H1 (cell line): ENCODE data around the gene OR7G2. TPM values are rescaled to one million over a fixed set of nuclear protein-coding genes. Genes with fewer than 3 reads are reported as not detected.

Experiments used
- CTCF ChIA-PET: fragments of 300-600 bp; sonication (Branson Sonifier 250); formaldehyde crosslinking; loops from one replicate; lab custom pipeline; 2021; ENCODE audit not compliant: partially characterized antibody; lab: Charles Lee
- POLR2A ChIA-PET: fragments of 300-600 bp; sonication (Branson Sonifier 250); formaldehyde crosslinking; loops from one replicate; lab custom pipeline; 2021; ENCODE audit warnings: inconsistent platforms; ENCODE audit not compliant: partially characterized antibody; lab: Charles Lee
- DNase-seq, 2 experiments: peaks; one replicate each; pipeline versions ENCODE4 v3.0.0 to v3.0.0-alpha.2; 2010 to 2022; ENCODE audit warnings: low spot score in 2 of 2, low read depth in 1 of 2, mixed read lengths in 1 of 2
- FAIRE-seq: peaks from 2 replicates; lab custom pipeline; 2011; peaks lifted over from hg19 to GRCh38; lab: Jason Lieb, UNC
- H2AFZ ChIP-seq: 2 replicates; pipeline ENCODE4 v1.8.1; 2012; ENCODE audit warnings: low read length, inconsistent platforms
- H2AK5ac ChIP-seq: 2 replicates; pipeline ENCODE4 v1.6.1; 2013; ENCODE audit warnings: low read depth, low read length
- H2BK120ac ChIP-seq: replicated peaks from 2 replicates; pipeline ENCODE3; 2013; ENCODE audit warnings: low read depth, low read length, inconsistent platforms
- H2BK12ac ChIP-seq: 2 replicates; pipeline ENCODE4 v1.6.1; 2013; ENCODE audit warnings: low read depth, low read length
- H2BK15ac ChIP-seq: 2 replicates; pipeline ENCODE4 v1.6.1; 2013; ENCODE audit warnings: low read length
- H2BK20ac ChIP-seq: 2 replicates; pipeline ENCODE4 v1.6.1; 2013; ENCODE audit warnings: low read length
- H2BK5ac ChIP-seq: 2 replicates; pipeline ENCODE4 v1.6.1; 2013; ENCODE audit warnings: low read depth, low read length
- H3K14ac ChIP-seq: 2 replicates; pipeline ENCODE4 v1.6.1; 2013; ENCODE audit warnings: inconsistent platforms; ENCODE audit not compliant: insufficient read length
- H3K18ac ChIP-seq: 2 replicates; pipeline ENCODE4 v1.6.1; 2013; ENCODE audit warnings: low read length; ENCODE audit errors: extremely low read depth
- H3K23ac ChIP-seq: 2 replicates; pipeline ENCODE4 v1.6.1; 2013; ENCODE audit warnings: inconsistent platforms; ENCODE audit not compliant: insufficient read length
- H3K23me2 ChIP-seq: 2 replicates; pipeline ENCODE4 v1.6.1; 2013; ENCODE audit warnings: low read depth, low read length
- H3K27ac ChIP-seq: 2 replicates; pipeline ENCODE4 v1.6.1; 2011; ENCODE audit warnings: low read depth, low read length, inconsistent platforms
- H3K27me3 ChIP-seq, 4 experiments: replicated peaks in 1 of 4; 1 replicate in 1 of 4; 2 replicates in 3 of 4; pipeline versions ENCODE4 v1.6.1 to v1.8.1; 2011 to 2013; ENCODE audit warnings: low read length in 3 of 4, mild to moderate bottlenecking in 3 of 4, inconsistent platforms in 2 of 4, mixed read lengths in 2 of 4, moderate library complexity in 1 of 4; ENCODE audit not compliant: control insufficient read depth in 3 of 4, insufficient read depth in 3 of 4; ENCODE audit errors: extremely low read depth in 1 of 4
- H3K36me3 ChIP-seq, 4 experiments: 2 replicates each; pipeline versions ENCODE4 v1.6.1 to v1.8.1; 2011 to 2013; ENCODE audit warnings: mild to moderate bottlenecking in 4 of 4, low read length in 3 of 4, moderate library complexity in 2 of 4, control low read depth in 1 of 4, inconsistent platforms in 1 of 4; ENCODE audit not compliant: insufficient read depth in 4 of 4, control insufficient read depth in 2 of 4
- H3K4ac ChIP-seq: replicated peaks from 2 replicates; pipeline ENCODE3; 2013; ENCODE audit warnings: low read length, low read depth, mixed read lengths, inconsistent platforms; ENCODE audit not compliant: insufficient read length
- H3K4me1 ChIP-seq, 4 experiments: replicated peaks in 1 of 4; 1 replicate in 1 of 4; 2 replicates in 3 of 4; pipeline versions ENCODE4 v1.6.1 to v1.8.1; 2011 to 2013; ENCODE audit warnings: low read length in 3 of 4, inconsistent platforms in 2 of 4, mixed read lengths in 1 of 4; ENCODE audit not compliant: insufficient read depth in 4 of 4, control insufficient read depth in 3 of 4
- H3K4me2 ChIP-seq, 2 experiments: 2 replicates each; pipeline versions ENCODE4 v1.6.1 to v1.8.1; 2011 to 2013; ENCODE audit warnings: low read depth in 2 of 2, low read length in 2 of 2, control low read depth in 1 of 2, inconsistent platforms in 1 of 2, mild to moderate bottlenecking in 1 of 2; ENCODE audit not compliant: insufficient read depth in 1 of 2
- H3K4me3 ChIP-seq, 4 experiments: fragments of 200-600, 300-600 bp in 1 of 4; sonication (generic), shearing (Covaris generic), sonication (Bioruptor Twin) in 1 of 4; 2 replicates each; pipeline versions ENCODE4 v1.5.1 to v1.8.1; 2011 to 2016; ENCODE audit warnings: low read length in 4 of 4, low read depth in 3 of 4, control low read depth in 2 of 4, inconsistent platforms in 2 of 4, mild to moderate bottlenecking in 2 of 4, mixed read lengths in 1 of 4, moderate library complexity in 1 of 4; ENCODE audit not compliant: insufficient read depth in 2 of 4; ENCODE audit errors: extremely low read depth in 1 of 4
- H3K56ac ChIP-seq: replicated peaks from 2 replicates; pipeline ENCODE3; 2013; ENCODE audit warnings: low read depth, mild to moderate bottlenecking, mixed read lengths, low read length, inconsistent platforms; ENCODE audit not compliant: insufficient read length
- H3K79me1 ChIP-seq: 2 replicates; pipeline ENCODE4 v1.6.1; 2013; ENCODE audit warnings: low read depth, low read length, control low read depth
- H3K79me2 ChIP-seq, 2 experiments: 2 replicates each; pipeline versions ENCODE4 v1.6.1 to v1.8.1; 2012 to 2013; ENCODE audit warnings: low read length in 2 of 2, mild to moderate bottlenecking in 2 of 2, inconsistent platforms in 1 of 2; ENCODE audit not compliant: insufficient read depth in 2 of 2, control insufficient read depth in 1 of 2
- H3K9ac ChIP-seq, 4 experiments: replicated peaks in 1 of 4; 1 replicate in 1 of 4; 2 replicates in 3 of 4; pipeline versions ENCODE4 v1.6.1 to v1.8.1; 2011 to 2013; ENCODE audit warnings: low read depth in 3 of 4, low read length in 3 of 4, control low read depth in 2 of 4, mild to moderate bottlenecking in 2 of 4, moderate library complexity in 2 of 4, inconsistent platforms in 1 of 4; ENCODE audit errors: extremely low read depth in 1 of 4
- H3K9me3 ChIP-seq, 2 experiments: 2 replicates each; pipeline versions ENCODE4 v1.6.1 to v1.8.1; 2012 to 2013; ENCODE audit warnings: mild to moderate bottlenecking in 2 of 2, moderate library complexity in 2 of 2, control low read depth in 1 of 2, inconsistent platforms in 1 of 2, low read depth in 1 of 2, low read length in 1 of 2, mixed read lengths in 1 of 2; ENCODE audit not compliant: insufficient read depth in 2 of 2
- H4K20me1 ChIP-seq, 2 experiments: replicated peaks in 1 of 2; 2 replicates each; pipeline versions ENCODE3 to v1.8.1; 2011 to 2013; ENCODE audit warnings: inconsistent platforms in 2 of 2, low read length in 2 of 2, mild to moderate bottlenecking in 1 of 2; ENCODE audit not compliant: insufficient read depth in 2 of 2, control insufficient read depth in 1 of 2
- H4K5ac ChIP-seq: 2 replicates; pipeline ENCODE4 v1.6.1; 2013; ENCODE audit warnings: low read length, low read depth, mixed read lengths, inconsistent platforms; ENCODE audit not compliant: insufficient read length
- H4K8ac ChIP-seq: 2 replicates; pipeline ENCODE4 v1.8.0; 2013; ENCODE audit warnings: mild to moderate bottlenecking, moderate library complexity, low read length, inconsistent platforms; ENCODE audit not compliant: insufficient read depth; ENCODE audit errors: extremely low read depth
- H4K91ac ChIP-seq: replicated peaks from 2 replicates; pipeline ENCODE3; 2013; ENCODE audit warnings: low read length, mixed read lengths, inconsistent platforms; ENCODE audit not compliant: insufficient read length
- BCL11A ChIP-seq, 2 experiments: IDR thresholded peaks; one replicate each; pipeline ENCODE4 v1.6.1; 2011; ENCODE audit warnings: low read depth in 2 of 2, low read length in 2 of 2, mild to moderate bottlenecking in 2 of 2
- BRCA1 ChIP-seq: IDR thresholded peaks from 2 replicates; pipeline ENCODE4 v1.6.1; 2012; ENCODE audit warnings: low read depth, low read length, improper control_type of control experiment
- CHD2 ChIP-seq: IDR thresholded peaks from 2 replicates; pipeline ENCODE4 v1.6.1; 2012; ENCODE audit warnings: low read length, improper control_type of control experiment
- EGR1 ChIP-seq: IDR thresholded peaks from 2 replicates; pipeline ENCODE4 v1.6.1; 2011; ENCODE audit warnings: low read depth, low read length, borderline replicate concordance
- EP300 ChIP-seq, 2 experiments: IDR thresholded peaks; 1 replicate in 1 of 2; 2 replicates in 1 of 2; pipeline ENCODE4 v1.6.1; 2011 to 2012; ENCODE audit warnings: low read depth in 2 of 2, low read length in 2 of 2, mild to moderate bottlenecking in 2 of 2, borderline replicate concordance in 1 of 2, inconsistent platforms in 1 of 2, moderate library complexity in 1 of 2
- EZH2 ChIP-seq: fragments of 200-600 bp; sonication (generic); IDR thresholded peaks from 2 replicates; pipeline ENCODE4 v1.7.1; 2012; ENCODE audit warnings: low read depth, mild to moderate bottlenecking, moderate library complexity, low read length, inconsistent platforms; ENCODE audit not compliant: severe bottlenecking
- JUND ChIP-seq: IDR thresholded peaks from 2 replicates; pipeline ENCODE4 v1.6.1; 2011; ENCODE audit warnings: mild to moderate bottlenecking, improper control_type of control experiment, low read length
- WGBS, 2 experiments: shearing (Covaris generic) in 1 of 2; methylation state at CpG; one replicate each; pipeline versions ENCODE4 v1.1.6 to v1.1.7; 2013 to 2015; ENCODE audit warnings: low lambda C conversion rate in 2 of 2, mixed read lengths in 2 of 2, inconsistent platforms in 1 of 2, low coverage in 1 of 2, missing lambda C conversion rate in 1 of 2; ENCODE audit not compliant: insufficient replicate concordance in 2 of 2, insufficient coverage in 1 of 2, insufficient read length in 1 of 2; ENCODE audit errors: extremely low coverage in 1 of 2, missing lambda C conversion rate in 1 of 2; 5-methylcytosine and 5-hydroxymethylcytosine counted together
- polyA plus RNA-seq, 7 experiments: library from polyadenylated mRNA; depleted of rRNA in 3 of 7; stranded (reverse) in 5 of 7; unstranded in 2 of 7; fragments of >200 nt in 5 of 7; fragments of 200-250 nt in 2 of 7; gene quantifications; 1 replicate in 5 of 7; 2 replicates in 1 of 7; 4 replicates in 1 of 7; pipeline versions ENCODE4 v1.2.1 to v1.2.3, GENCODE V29; 2011 to 2013; ENCODE audit warnings: missing spikeins in 2 of 7, mixed read lengths in 2 of 7
- total RNA-seq: library from RNA; stranded (reverse); fragmentation: NEBNext Ultra II Directional; extraction: Animal tissue kit (Norgen Biotek cat#: 25700); gene quantifications from 2 replicates; pipeline ENCODE4 v1.2.1, GENCODE V29; 2021

Gene OR7G2
- total and polyA plus RNA-seq, 2 of the 8 experiments (the other 6 are each of a cell fraction or from before 2014, with no cell fraction given), result not detected

- 93% methylated on average over 2 of the region's 2 CpGs; no CpG with 5 or more reads in 1 of the 2 experiments for WGBS, 2 experiments
- Histone ChIP-seq H2BK15ac (no peak within 1 kb of the TSS), H2AK5ac (no peak within 1 kb of the TSS), H4K20me1 (no peaks in the 10 kb centered on the region), H3K27me3 (no peaks in the 10 kb centered on the region), H3K27ac (no peak within 1 kb of the TSS), H3K18ac (no peak within 1 kb of the TSS), H2AFZ (no peak within 1 kb of the TSS), H3K79me1 (no peaks in the 10 kb centered on the region), H2BK20ac (no peak within 1 kb of the TSS), H3K4me1 (no peaks in the 10 kb centered on the region), H3K4me2 (no peak within 1 kb of the TSS), H2BK120ac (no peak within 1 kb of the TSS), H3K4ac (no peak within 1 kb of the TSS), H3K23ac (no peak within 1 kb of the TSS), H3K4me3 (no peak within 1 kb of the TSS), H3K56ac (no peak within 1 kb of the TSS), H4K5ac (no peak within 1 kb of the TSS), H4K8ac (no peak within 1 kb of the TSS), H3K9me3 (peaks cover 22 to 31% of the 10 kb centered on the region in 2 experiments), H3K23me2 (no peaks in the 10 kb centered on the region), H2BK12ac (no peak within 1 kb of the TSS), H2BK5ac (no peak within 1 kb of the TSS), H3K9ac (no peak within 1 kb of the TSS), H3K36me3 (no peaks in the 10 kb centered on the region), H4K91ac (no peak within 1 kb of the TSS), H3K79me2 (no peaks in the 10 kb centered on the region), H3K14ac (no peak within 1 kb of the TSS)
- ChIA-PET POLR2A (no interaction called here), CTCF (no interaction called here)
- no peak for DNase-seq
- FAIRE-seq, result no peak
- TF ChIP-seq CHD2, result no peak
- no peak for TF ChIP-seq EZH2
- no peak for TF ChIP-seq BCL11A (IDR thresholded peaks at IDR 0.05; ENCODE audit: low read depth in 2 of 2, low read length in 2 of 2)
- no peak for TF ChIP-seq BRCA1
- no peak for TF ChIP-seq JUND
- TF ChIP-seq EGR1, result no peak
- TF ChIP-seq EP300 (IDR thresholded peaks at IDR 0.05; ENCODE audit: borderline replicate concordance in 1 of 2, low read depth in 2 of 2, low read length in 2 of 2), result no peak
These were observed 8.1 kb upstream of the OR7G2 start, which contains the start of gene OR7G1 for GRCh38 chr19:9115307-9115813. Gene OR7G1, minus strand, starts transcription at chr19:9115763. Its CDS starts 0 bp downstream, at chr19:9115763.
